SK-N-MC (cell line): Measurements from ENCODE around the gene LRRTM4.

Experiments used
- EZH2 ChIP-seq: fragments of 200-600 bp; sonication (generic); IDR thresholded peaks from one replicate; pipeline ENCODE4 v1.6.1; 2017; ENCODE audit warnings: antibody characterized with exemption
- FOXP2 ChIP-seq: optimal IDR thresholded peaks from 2 replicates; pipeline ENCODE3; 2011; ENCODE audit warnings: mild to moderate bottlenecking, moderate library complexity; ENCODE audit not compliant: insufficient read depth; ENCODE audit errors: extremely low read length, control extremely low read depth
- POLR2AphosphoS5 ChIP-seq: IDR thresholded peaks from 2 replicates; pipeline ENCODE4 v1.6.1; 2012; ENCODE audit warnings: mild to moderate bottlenecking, low read depth, low read length, borderline replicate concordance

- no peak for TF ChIP-seq POLR2AphosphoS5
- no peak for TF ChIP-seq EZH2
- TF ChIP-seq FOXP2 = no peak
Observed at GRCh38 chr2:77169426-77169825, 352.8 kb downstream of the LRRTM4 start.
